Natural killer cell treated with Interleukin-12 subunit alpha and Interleukin-12 subunit beta and Interleukin-15 and Interleukin-18, amount 100 ng/mL, for 72 hours (primary cell): ENCODE measurements around the gene TUNAR. TPM values are rescaled to one million over a fixed set of nuclear protein-coding genes. Genes with fewer than 3 reads are reported as not detected.
A peak's percentile ranks its signal among the peaks of the same experiment; 100 is the strongest.

Experiments used
- ATAC-seq, 2 donors: fragments of 150-1000 bp; cut with Tn5 transposase in 1 of 2; sonication (Bioruptor Pico), chemical (Tn5 transposase) in 1 of 2; 2 replicates each; pipeline ENCODE4 v1.10.0; 2021
- DNase-seq: peaks from one replicate; pipeline ENCODE4 v3.0.0; 2022; ENCODE audit warnings: low spot score
- H3K27ac Mint-ChIP-seq, 2 donors: 1 replicate in 1 of 2; 2 replicates in 1 of 2; pipeline ENCODE4 v1.8.0; 2022; ENCODE audit warnings: mixed read lengths in 2 of 2, mild to moderate bottlenecking in 1 of 2, moderate library complexity in 1 of 2
- H3K27me3 Mint-ChIP-seq, 2 donors: 1 replicate in 1 of 2; 2 replicates in 1 of 2; pipeline ENCODE4 v1.8.0; 2022; ENCODE audit warnings: mixed read lengths in 2 of 2
- H3K36me3 Mint-ChIP-seq: one replicate; pipeline ENCODE4 v1.8.0; 2022; ENCODE audit warnings: mixed read lengths
- H3K4me1 Mint-ChIP-seq, 2 donors: 1 replicate in 1 of 2; 2 replicates in 1 of 2; pipeline ENCODE4 v1.8.0; 2022; ENCODE audit warnings: low read depth in 2 of 2, mixed read lengths in 2 of 2, mild to moderate bottlenecking in 1 of 2
- H3K4me3 Mint-ChIP-seq: one replicate; pipeline ENCODE4 v1.8.0; 2022; ENCODE audit warnings: mixed read lengths
- H3K9me3 Mint-ChIP-seq: 2 replicates; pipeline ENCODE4 v1.8.0; 2022; ENCODE audit warnings: mixed read lengths
- total RNA-seq, 2 donors: library from RNA; stranded (reverse); gene quantifications; one replicate each; pipeline ENCODE4 v1.2.3, GENCODE V29; 2022

Gene TUNAR
- total RNA-seq, result not detected

DNA sequence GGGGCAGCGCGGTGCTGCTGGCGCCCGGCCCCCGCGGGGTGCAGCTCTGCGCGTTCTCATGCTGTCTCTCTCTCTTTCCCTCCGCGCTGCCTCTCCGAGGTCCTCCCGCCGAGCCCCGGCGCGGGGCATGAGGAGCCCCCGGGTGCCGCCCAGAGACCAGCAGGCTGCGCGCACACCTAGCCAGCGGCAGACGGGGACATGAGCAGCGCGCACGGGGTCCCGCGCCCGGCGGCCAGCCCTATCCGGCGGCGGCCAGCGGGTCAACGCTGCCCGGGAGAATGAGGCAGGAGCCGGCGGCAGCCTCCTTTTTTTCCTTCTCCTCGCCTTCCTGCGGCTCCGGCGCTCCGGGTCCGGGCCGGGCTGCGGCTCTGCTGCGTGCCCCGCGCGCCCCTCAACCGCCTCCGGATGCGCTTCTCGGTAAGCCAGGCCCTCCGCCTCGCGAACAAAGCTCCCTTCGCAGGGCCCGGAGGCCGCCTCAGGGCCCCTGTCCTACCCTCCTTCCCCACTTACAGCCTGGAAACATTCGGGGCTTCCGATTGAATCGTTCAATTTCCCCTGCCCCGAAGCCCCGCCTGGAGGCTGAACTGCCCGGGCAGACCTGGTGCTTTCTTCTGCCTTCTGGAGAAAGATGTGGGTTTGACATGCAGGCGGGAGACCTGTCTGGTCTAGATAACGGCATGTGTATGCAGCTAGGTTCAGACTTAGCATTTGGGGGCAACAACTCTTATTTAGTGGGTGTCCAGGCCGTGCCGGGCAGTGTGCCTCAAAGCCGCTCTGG is at the start of gene TUNAR:
Gene TUNAR (plus strand): TSS at position 72 of the 778 bp plus-strand sequence.
- Mint-ChIP-seq H3K4me1 (no peaks in the 10 kb centered on the region), H3K27ac (no peak within 1 kb of the TSS), H3K36me3 (no peaks in the 10 kb centered on the region), H3K4me3 (no peak within 1 kb of the TSS), H3K27me3 (peaks cover 36 to 45% of the 10 kb centered on the region in 2 donors), H3K9me3 (no peaks in the 10 kb centered on the region)
- no peak for DNase-seq
- no peak for ATAC-seq

DNA sequence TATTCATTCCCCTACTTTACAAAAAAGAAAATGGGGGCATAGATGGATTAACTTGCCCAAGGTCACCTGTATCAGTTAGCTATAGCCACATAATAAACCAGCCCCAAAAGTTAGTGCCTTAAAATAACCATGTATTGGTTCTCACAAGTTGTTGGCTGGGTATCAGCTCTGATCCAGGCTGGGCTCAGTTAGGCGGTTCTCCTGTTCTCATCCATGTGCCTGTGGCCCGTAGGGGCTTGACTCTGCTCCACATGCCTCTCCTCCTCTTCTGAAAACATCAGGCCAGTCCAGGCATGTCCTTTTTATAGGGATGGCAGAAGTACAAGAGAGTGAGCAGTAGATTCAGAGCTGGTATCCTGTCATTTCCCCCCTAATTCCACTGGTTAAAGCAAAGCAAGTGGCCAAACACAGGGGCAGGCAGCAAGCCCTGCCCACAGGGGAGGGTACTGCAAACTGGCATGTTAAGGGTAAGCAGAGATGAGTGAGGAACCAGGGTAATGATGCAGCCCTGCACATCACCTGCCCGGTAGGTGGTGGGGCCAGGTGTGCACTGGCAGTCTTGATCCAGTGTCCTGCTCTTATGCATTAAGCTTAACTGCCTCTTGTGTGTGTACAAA is 47.9 kb upstream of the TUNAR start:
- Mint-ChIP-seq H3K4me1 (no peaks in the 10 kb centered on the region), H3K4me3 (no peak overlapping the region), H3K9me3 (no peaks in the 10 kb centered on the region), H3K36me3 (no peaks in the 10 kb centered on the region), H3K27me3 (peaks cover 4 to 8% of the 10 kb centered on the region in 2 donors), H3K27ac (no peak overlapping the region)
- DNase-seq, result no peak
- no peak for ATAC-seq

DNA sequence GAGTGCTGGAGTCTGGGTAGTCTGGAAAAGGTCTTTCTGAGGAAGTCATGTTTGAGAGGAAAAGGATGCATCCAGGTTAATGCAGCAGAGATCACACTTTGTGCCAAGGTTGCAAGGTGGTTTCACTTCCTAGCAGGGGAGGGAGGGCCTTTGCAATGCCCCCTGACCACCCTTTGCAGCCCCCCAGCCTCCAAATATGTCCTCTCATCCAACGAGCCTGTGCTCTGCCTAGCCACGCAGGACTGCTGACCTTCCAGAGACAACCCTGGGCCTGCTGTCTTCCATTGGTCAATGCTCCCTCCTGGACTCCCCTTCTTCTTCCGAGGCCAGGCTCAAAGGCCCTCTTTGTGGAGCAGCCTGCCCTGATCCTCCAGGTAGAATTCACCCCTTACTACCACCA is 47.3 kb upstream of the TUNAR start:
- ATAC-seq, result no peak
- no peaks in the 10 kb centered on the region for H3K4me1 Mint-ChIP-seq
- no peak overlapping the region for H3K4me3 Mint-ChIP-seq
- DNase-seq, result no peak
- H3K27me3 Mint-ChIP-seq, result peaks cover 4 to 8% of the 10 kb centered on the region in 2 donors
- no peak overlapping the region for H3K27ac Mint-ChIP-seq
- no peaks in the 10 kb centered on the region for H3K9me3 Mint-ChIP-seq
- no peaks in the 10 kb centered on the region for H3K36me3 Mint-ChIP-seq

DNA sequence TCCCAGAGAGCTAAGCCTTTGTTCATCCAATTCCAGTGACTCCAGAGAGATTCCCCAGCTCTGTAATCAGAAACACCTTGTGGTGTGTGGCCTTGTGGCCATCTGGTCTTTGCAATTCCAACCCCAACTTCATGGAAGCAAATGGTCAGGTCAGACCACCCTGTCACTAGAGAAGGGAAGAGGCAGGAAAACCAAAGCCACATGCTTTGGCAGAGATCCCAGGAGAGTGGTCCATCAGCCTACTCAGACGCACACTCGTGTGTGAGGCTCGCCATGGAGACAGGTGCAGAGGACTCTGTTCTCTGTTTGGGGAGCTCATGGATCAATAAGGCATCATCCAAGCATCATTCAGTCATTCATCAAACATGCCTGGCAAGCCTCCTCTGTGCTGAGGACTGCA is 46.2 kb upstream of the TUNAR start:
- H3K27ac Mint-ChIP-seq, result no peak overlapping the region
- H3K4me3 Mint-ChIP-seq, result no peak overlapping the region
- H3K4me1 Mint-ChIP-seq, result no peaks in the 10 kb centered on the region
- H3K9me3 Mint-ChIP-seq, result no peaks in the 10 kb centered on the region
- no peaks in the 10 kb centered on the region for H3K36me3 Mint-ChIP-seq
- no peak for DNase-seq
- ATAC-seq, result no peak
- H3K27me3 Mint-ChIP-seq, result peaks cover 4 to 8% of the 10 kb centered on the region in 2 donors

DNA sequence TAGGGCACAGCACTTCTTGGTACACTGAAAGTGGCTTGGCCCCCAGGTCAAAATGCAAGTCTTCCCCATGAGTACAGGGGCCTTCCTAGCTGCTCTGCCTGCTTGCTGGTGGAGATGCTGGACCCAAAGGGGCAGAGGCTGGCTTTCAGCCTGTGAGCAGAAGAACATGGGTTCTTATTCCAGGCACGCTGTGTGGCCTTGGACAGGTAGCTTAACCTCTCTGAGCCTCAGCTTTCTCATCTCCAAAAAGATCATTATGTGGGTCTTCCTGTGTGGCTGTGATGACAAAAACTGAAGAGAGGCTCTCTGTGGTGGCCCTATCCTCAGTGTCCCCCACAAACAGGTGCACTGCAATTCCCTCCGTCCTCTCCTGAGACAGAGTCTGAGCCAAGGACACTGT is 45.6 kb upstream of the TUNAR start:
- no peaks in the 10 kb centered on the region for H3K9me3 Mint-ChIP-seq
- no peaks in the 10 kb centered on the region for H3K4me1 Mint-ChIP-seq
- H3K27ac Mint-ChIP-seq, result no peak overlapping the region
- ATAC-seq, result no peak
- no peak overlapping the region for H3K4me3 Mint-ChIP-seq
- no peaks in the 10 kb centered on the region for H3K36me3 Mint-ChIP-seq
- peaks cover 4 to 8% of the 10 kb centered on the region in 2 donors for H3K27me3 Mint-ChIP-seq
- no peak for DNase-seq

DNA sequence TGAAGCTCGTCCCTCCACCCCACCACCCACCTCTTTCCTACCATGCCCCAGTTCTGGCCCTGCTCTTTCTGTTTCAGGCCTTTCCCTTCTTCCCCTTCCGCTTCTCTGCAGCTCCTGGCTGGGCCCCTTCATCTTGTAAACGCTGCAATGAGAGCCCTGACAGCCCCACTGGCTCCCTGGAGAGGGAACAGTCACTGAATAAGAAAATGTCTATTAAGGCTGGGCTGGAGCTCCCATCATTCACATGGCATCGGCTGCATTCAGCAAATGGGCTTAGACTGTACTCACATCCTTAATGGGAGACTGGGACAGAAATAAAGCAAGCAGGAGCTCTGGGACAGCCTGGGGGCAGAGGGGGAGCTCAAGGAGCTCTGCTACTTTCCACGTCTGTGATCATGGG is 45.2 kb upstream of the TUNAR start:
- ATAC-seq (no peak), DNase-seq (no peak)
- no peak overlapping the region for H3K27ac Mint-ChIP-seq
- peaks cover 4 to 8% of the 10 kb centered on the region in 2 donors for H3K27me3 Mint-ChIP-seq
- H3K36me3 Mint-ChIP-seq, result no peaks in the 10 kb centered on the region
- no peaks in the 10 kb centered on the region for H3K9me3 Mint-ChIP-seq
- no peaks in the 10 kb centered on the region for H3K4me1 Mint-ChIP-seq
- no peak overlapping the region for H3K4me3 Mint-ChIP-seq

DNA sequence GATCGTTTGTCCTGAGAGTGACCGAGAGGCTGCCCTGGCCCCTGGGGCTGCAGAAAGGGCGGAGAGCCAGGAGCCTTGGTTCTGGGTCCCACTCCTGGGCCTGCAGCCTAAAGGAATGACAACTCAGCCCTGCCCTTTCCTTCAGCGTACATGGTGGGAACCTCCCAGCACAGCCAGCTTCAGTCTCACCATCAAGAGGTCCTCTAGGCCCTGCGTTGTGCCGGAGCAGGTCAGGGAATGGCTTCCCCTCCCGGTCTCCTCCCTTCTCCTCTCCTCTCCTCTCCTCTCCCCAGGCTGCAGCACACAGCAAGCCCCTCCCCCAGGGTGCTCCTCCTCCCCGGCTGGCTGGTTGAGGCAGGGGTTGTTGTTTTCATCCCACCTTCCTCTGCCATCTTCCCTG is 44.6 kb upstream of the TUNAR start:
- Mint-ChIP-seq H3K27me3 (peaks cover 4 to 8% of the 10 kb centered on the region in 2 donors), H3K4me3 (no peak overlapping the region), H3K27ac (no peak overlapping the region), H3K9me3 (no peaks in the 10 kb centered on the region), H3K36me3 (no peaks in the 10 kb centered on the region), H3K4me1 (no peaks in the 10 kb centered on the region)
- DNase-seq (no peak), ATAC-seq (no peak)

DNA sequence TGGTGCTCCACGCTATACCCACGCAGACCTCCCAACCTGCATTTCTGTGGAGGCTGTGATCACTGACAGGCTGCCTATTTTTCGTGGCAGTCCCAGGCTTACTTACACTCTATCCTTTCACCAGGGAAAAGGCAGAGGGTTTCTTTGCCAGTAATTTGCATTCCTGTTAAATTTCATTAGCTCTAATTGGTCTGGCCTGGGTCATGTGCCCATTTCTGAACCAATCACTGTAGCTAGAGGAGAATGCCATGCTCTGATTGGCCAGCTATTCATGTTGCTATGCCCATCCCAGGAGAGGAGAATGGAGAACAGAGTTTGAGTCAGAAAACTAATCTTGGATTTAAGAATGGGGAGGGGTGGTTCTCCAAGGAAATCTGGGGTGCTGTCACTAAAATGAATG is 43.2 kb upstream of the TUNAR start:
- no peak overlapping the region for H3K4me3 Mint-ChIP-seq
- ATAC-seq, result no peak
- H3K27me3 Mint-ChIP-seq, result peaks cover 4 to 8% of the 10 kb centered on the region in 2 donors
- DNase-seq, result no peak
- H3K9me3 Mint-ChIP-seq, result no peaks in the 10 kb centered on the region
- no peak overlapping the region for H3K27ac Mint-ChIP-seq
- no peaks in the 10 kb centered on the region for H3K4me1 Mint-ChIP-seq
- no peaks in the 10 kb centered on the region for H3K36me3 Mint-ChIP-seq

DNA sequence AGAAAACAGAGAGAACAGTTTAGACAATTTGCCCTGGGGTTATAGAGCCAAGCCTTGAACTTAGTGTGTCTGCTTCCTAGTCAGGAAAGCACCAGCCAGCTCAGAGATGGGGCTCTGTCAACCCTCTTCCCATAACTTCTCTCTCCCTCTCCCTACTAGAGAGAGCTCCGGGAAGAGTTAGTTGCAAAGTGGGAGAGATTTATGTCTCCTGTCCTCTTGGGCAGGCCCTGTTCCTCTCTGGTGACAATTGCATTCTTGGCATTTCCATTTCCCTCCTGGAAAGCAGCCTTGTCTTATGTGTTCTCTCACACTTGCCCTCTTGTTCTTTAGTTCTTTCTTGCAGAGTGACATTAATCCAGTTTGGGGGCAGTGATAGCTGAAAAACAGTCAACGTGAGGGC is 42.1 kb upstream of the TUNAR start:
- ATAC-seq (no peak), DNase-seq (no peak)
- no peak overlapping the region for H3K27ac Mint-ChIP-seq
- peaks cover 0 to 8% of the 10 kb centered on the region in 2 donors for H3K27me3 Mint-ChIP-seq
- no peak overlapping the region for H3K4me3 Mint-ChIP-seq
- no peaks in the 10 kb centered on the region for H3K9me3 Mint-ChIP-seq
- H3K4me1 Mint-ChIP-seq, result no peaks in the 10 kb centered on the region
- H3K36me3 Mint-ChIP-seq, result no peaks in the 10 kb centered on the region

DNA sequence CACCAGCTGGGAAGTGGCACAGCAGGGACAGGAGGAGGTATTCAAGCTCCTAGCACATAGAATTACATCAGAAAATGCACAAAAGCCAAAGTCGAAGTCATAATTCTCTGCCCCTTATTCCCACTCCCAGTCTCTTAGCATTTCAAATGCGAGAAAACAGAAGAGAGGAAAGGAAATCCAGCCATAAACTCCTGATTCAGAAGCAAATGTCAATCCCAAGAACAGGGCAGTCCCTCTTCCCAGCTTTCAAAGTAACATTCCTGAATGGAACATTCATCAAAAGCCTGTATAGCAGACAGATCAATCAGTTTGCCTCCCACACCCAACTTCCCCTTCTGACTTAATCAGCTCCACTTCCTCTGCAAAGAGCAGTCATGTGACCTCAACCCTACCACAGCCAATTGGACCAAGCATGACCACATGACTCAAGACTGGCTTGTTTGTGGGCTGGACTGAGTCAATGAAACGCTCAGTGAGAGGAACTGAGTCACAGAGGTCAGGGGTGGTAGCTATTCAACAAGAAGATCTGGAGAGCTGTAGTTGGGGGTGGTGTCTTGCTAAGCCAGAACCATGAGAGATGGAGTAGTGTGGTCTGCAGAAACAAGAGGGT is 41.4 kb upstream of the TUNAR start:
- no peak for DNase-seq
- peak in 1 of 2 donors; percentile 36 for ATAC-seq
- Mint-ChIP-seq H3K27me3 (peaks cover 0 to 8% of the 10 kb centered on the region in 2 donors), H3K36me3 (no peaks in the 10 kb centered on the region), H3K27ac (no peak overlapping the region), H3K4me3 (no peak overlapping the region), H3K4me1 (no peaks in the 10 kb centered on the region), H3K9me3 (no peaks in the 10 kb centered on the region)

DNA sequence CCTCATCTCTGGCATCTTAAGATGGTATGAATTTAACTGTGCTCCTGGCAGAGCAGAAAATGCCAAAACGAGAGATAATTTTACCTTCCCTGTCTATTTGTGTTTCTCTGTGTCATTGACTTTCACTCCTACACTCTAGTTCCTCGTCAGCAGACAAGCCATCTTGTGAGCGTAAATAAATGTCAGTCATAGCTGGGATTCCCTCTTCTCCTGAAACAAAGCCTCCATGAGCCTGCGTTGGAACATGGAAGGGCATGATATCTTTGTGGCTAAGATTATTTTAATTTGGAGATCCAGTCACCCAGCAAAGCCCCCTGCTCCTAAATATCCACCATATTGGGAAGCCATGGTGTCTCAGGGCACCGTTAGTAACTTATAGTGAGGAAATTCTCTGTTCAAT is 37.8 kb upstream of the TUNAR start:
- no peak overlapping the region for H3K4me3 Mint-ChIP-seq
- no peaks in the 10 kb centered on the region for H3K4me1 Mint-ChIP-seq
- H3K9me3 Mint-ChIP-seq, result no peaks in the 10 kb centered on the region
- DNase-seq, result no peak
- no peak overlapping the region for H3K27ac Mint-ChIP-seq
- no peaks in the 10 kb centered on the region for H3K36me3 Mint-ChIP-seq
- ATAC-seq, result no peak
- peaks cover 0 to 14% of the 10 kb centered on the region in 2 donors for H3K27me3 Mint-ChIP-seq

DNA sequence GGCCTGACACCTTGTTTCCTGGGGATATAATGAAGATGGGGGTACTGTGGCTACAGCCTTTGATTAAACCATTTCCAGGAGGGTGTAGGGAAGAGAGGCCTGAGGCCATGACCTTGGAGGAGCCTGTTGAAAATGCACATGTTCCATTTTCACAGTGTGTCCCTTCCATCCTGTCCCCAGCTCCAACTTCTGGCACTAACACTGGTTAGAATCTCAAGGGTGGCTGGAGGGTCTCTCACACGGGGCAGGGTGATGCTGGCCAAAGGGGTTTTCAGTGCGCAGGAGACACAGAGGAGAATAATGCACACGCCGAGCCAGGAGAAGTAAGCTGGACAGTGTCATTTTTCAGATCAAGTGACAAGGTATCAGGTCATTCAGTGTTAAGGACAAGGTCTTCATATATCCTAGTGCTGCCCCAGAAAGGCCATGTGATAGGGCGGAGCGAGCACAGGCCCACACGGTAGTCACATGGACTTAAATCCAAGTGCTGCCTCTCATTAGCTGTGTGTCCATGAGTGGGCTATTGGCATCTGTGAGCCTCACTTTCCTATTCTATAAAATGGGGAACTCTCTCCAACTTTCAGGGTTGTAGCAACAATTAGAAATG is 36.4 kb upstream of the TUNAR start:
- H3K9me3 Mint-ChIP-seq, result no peaks in the 10 kb centered on the region
- H3K27me3 Mint-ChIP-seq, result peaks cover 0 to 16% of the 10 kb centered on the region in 2 donors
- H3K4me3 Mint-ChIP-seq, result no peak overlapping the region
- H3K27ac Mint-ChIP-seq, result no peak overlapping the region
- ATAC-seq (no peak), DNase-seq (no peak)
- no peaks in the 10 kb centered on the region for H3K36me3 Mint-ChIP-seq
- H3K4me1 Mint-ChIP-seq, result no peaks in the 10 kb centered on the region

DNA sequence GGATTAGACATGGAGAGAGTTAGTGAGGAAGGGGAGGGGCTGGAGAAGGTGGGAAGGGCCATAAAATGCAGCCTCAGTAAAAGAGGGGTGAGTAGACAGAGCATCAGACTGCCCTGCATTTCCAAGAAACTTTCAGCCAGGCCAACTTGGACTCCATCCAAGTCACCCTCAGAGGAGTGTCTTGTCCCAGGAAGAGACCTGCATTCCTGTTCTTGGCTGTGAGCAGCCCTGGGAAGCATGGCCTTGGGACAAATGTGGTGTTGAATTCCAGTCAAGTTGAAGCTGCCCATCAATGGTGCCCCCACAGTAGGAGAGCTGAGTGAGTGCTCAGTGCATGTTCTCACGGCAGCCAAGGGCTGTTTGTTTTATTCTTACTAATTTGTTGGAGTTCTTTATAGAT is 35.0 kb upstream of the TUNAR start:
- no peak for DNase-seq
- ATAC-seq, result no peak
- Mint-ChIP-seq H3K27me3 (peaks cover 6 to 25% of the 10 kb centered on the region in 2 donors), H3K27ac (no peak overlapping the region), H3K36me3 (no peaks in the 10 kb centered on the region), H3K4me1 (no peaks in the 10 kb centered on the region), H3K9me3 (no peaks in the 10 kb centered on the region), H3K4me3 (no peak overlapping the region)

DNA sequence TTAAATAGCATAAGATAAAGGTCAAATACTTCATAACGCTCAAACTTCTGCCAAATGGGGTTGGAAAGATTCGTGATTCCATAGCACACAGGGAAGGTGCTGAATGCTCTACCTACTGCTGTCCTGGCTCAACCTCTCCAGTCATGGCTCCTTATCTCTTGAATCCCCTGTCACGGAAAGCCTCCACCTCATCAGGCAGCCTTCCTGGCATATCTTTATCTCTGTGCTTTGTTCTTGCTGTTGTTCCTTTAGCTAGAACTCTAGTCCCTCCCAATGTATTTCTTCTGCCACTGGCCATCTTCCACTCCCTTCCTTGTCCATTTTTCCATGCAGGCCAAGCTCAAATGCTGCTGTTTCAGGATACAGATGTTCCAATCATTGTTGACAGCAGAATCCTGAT is 26.9 kb upstream of the TUNAR start:
- Mint-ChIP-seq H3K27ac (no peak overlapping the region), H3K36me3 (no peaks in the 10 kb centered on the region), H3K9me3 (peaks cover 4% of the 10 kb centered on the region), H3K4me3 (no peak overlapping the region), H3K4me1 (no peaks in the 10 kb centered on the region), H3K27me3 (peaks cover 22 to 40% of the 10 kb centered on the region in 2 donors)
- ATAC-seq (no peak), DNase-seq (no peak)
